ENCODE measurements around the gene CCK.

GRCh38 chr3:42213417-42213816 is 52.6 kb downstream of the CCK start:
- TF ChIP-seq, protein P1, sequence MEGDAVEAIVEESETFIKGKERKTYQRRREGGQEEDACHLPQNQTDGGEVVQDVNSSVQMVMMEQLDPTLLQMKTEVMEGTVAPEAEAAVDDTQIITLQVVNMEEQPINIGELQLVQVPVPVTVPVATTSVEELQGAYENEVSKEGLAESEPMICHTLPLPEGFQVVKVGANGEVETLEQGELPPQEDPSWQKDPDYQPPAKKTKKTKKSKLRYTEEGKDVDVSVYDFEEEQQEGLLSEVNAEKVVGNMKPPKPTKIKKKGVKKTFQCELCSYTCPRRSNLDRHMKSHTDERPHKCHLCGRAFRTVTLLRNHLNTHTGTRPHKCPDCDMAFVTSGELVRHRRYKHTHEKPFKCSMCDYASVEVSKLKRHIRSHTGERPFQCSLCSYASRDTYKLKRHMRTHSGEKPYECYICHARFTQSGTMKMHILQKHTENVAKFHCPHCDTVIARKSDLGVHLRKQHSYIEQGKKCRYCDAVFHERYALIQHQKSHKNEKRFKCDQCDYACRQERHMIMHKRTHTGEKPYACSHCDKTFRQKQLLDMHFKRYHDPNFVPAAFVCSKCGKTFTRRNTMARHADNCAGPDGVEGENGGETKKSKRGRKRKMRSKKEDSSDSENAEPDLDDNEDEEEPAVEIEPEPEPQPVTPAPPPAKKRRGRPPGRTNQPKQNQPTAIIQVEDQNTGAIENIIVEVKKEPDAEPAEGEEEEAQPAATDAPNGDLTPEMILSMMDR (IDR thresholded peaks at IDR 0.05 in 4 of 5, conservative IDR thresholded peaks at IDR 0.05 in 1 of 5) = no peak
- TF ChIP-seq POLR2A (IDR thresholded peaks at IDR 0.05) = no peak

Data from gastrocnemius medialis (tissue), 4 donors.